ENCODE measurements around the gene HGS.
"Not testable (repeated sequence)": the region's sequence is repeated elsewhere in the genome, so short reads cannot be mapped to it uniquely, and the experiment has no call there.

HGS gene

DNA sequence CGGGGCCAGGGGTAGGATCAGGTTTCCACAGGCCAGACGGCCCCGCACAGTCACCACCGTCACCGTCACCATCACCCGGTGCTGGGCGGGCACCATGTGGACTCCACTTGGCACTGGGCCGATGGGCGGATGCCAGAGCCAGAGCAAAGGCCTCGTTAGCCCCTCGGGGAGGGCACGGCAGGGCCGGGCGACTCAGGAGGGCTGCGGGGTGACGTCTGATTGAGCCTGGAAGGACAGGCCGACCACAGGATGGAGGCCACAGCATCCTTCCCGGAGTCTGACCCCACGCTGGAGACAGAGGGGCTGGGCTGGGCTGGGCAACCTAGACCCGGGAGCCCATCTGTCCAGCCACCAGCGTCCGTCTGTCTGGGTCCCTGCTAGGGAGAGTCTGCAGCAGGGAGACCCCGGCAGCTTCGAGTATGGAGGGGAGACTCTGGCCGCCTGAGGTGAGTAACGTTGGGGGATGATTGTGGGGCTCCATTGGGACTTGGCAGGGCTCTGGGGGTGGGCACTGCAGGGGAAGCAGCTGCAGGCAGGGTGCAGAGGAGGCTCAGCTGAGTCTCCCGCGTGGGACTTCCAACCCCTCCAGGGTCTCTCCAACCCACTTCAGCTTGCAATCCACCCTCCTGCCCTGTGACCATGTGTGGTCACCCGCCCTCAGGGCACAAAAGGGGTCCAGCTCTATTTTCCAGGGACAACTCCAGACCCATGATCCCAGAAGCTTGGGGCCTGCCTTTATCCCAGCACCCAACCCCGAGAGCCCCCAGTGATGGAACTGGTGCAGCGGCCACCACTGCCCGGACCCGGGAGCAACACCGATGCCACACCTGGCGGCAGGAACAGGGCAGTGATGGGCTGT, 50.8 kb downstream of the HGS start:
- no peak for DNase-seq (ENCODE audit: low read depth)
- no peak overlapping the region for H3K4me3 ChIP-seq (ENCODE audit: low read depth, low read length)

DNA sequence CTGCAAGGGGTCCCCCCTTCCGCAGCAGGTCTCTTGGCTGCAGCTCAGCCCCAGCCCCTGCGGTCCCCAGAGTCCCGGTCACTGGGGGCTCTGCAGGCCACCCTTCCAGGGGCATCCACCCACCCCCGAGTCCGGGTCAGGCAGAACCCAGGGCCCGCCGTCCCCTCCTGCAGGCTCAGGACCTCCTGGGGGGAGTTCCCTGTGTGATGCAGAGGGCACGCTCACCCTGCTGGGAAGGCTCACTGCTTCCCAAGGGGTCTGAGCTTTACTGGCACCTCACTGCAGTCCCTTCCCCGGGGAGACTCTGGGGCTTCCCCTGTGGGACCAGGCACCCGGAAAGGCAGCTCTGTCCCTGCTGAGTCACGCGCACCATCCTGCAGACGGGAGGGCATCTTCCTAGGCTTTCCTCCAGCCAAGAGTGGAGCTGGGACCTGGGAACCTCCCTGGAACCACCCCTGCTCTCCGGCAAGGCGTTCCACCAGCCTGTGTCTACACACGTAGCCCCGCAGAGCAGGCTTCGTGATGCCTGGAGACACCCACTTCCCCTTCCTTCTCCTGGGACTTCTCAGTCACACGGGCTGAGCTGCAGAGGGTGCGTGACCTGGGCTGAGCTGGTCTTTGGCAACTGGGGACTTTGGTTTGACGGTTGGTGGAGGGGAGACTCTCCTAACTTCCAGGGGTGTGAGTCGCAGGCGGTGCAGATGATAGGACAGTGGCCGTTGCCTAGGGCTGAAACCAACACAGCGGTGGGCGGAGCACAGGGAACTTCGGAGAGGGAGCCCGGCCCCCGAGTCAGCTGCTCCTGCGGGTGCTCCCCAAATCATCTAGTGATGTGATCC, 51.7 kb downstream of the HGS start:
- H3K4me3 ChIP-seq (ENCODE audit: low read depth, low read length): no peak overlapping the region
- DNase-seq (ENCODE audit: low read depth): no peak

DNA sequence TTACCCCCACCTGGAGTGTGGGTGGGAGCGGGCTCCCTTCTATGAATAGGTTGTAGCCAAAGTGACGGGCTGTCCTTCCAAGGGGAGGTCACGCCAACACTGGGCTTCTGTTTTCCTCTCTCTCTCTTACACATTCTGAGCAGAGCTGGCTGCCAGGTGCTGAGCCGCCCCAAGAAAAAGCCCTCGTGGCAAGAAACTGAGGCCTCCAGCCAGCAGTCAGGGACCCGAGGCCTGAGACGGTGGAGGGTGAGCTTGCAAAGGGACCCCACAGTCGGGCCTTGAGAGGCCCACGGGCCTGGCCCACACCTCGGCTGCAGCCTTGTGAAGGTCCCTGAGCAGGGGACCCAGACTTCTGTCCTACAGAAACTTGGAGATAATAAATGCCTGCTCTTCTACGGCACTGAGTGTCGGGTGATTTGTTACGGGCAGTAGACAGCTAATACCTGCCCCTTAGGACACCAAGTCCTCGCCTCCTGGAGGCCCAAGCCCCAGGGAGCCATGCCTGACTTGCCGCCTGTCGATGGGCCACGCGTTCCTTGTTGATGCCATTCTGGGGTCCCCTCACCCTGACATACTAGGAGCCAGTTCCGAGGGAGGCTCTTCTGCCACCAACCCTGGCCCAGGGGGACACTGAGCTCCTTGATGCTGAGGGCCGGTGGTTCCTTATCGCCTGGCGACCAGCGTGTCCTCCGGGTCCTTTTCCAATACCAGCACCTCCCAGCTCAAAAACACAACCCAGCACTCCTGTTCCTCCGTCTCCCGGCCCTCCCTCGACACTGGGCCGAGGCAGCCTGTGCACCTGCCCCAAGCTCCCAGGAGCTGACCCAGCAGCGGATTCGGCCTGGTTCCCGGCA, 54.4 kb downstream of the HGS start:
- DNase-seq (ENCODE audit: low read depth): no peak

DNA sequence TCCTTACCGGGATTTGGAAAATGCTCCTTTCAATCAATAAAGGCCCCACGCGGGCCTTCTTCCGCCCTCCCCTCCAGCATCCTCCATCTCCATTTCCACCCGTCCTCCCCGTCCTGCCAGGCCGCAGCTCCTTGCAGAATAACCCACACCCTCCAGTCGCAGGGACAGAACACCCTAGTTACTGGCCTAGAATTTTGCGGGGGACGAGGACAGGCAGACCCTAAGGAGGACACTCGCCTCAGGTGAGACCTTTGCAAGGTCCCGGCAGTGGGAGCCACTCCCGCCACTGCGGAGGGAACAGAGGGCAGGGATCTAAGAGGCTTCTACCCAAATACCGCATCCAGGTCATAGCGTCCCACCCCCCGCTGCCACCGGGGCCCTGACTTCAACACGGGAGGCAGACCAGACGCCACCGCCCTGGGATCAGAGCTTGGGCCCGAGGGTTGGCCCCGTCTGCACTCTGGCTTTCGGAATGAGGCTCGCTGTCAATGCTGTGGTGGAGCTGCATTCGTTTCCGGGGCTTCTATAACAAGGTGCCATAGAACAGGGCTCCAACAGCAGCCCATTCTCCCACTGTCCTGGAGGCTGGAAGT, 55.1 kb downstream of the HGS start:
- H3K4me3 ChIP-seq (ENCODE audit: low read depth, low read length): no peak overlapping the region
- DNase-seq (ENCODE audit: low read depth): no peak

More for the DNA sequence above, 54.4 kb downstream of the HGS start:
- H3K4me3 ChIP-seq (ENCODE audit: low read depth, low read length): no peak overlapping the region

DNA sequence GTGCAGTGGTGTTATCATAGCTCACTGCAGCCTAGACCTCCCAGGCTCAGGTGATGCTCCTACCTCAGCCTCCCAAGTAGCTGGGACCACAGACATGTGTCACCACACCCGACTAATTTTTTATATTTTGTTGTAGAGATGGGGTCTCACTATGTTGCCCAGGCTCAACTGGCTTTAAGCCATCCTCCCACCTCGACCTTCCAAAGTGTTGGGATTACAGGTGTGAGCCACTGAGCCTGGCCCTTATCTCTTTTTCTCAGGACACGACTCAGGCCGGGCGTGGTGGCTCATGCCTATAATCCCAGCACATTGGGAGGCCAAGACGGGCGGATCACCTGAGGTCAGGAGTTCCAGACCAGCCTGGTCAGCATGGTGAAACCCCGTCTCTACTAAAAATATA, 55.8 kb downstream of the HGS start:
- not testable (repeated sequence) for DNase-seq (ENCODE audit: low read depth); H3K4me3 ChIP-seq (ENCODE audit: low read depth, low read length)

DNA sequence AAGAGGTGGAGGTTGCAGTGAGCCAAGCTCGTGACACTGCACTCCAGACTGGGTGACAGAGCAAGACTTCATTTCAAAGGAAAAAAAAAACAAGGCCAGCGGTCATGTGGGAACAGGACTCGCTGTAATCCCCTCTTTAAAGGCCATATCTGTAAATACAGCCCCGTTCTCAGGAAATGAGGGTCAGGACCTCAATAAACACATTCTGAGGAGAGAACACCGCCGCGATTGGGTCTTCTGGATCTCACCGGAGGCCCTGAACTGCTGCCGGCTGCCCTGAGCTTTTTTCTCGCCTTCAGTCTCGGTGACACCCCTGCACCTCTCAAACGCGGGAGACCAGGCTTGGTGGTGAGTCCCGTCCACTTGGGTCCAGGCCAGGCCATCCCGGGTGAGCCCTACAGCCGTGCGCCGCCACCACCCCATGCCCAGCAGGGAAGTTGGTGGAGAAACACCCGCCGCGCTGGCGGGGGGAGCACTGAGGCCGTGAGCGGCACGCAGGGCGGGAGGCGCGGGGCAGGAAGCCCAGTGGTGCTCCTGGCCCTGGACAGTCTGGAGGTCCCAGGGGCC, 56.7 kb downstream of the HGS start:
- no peak for DNase-seq (ENCODE audit: low read depth)
- H3K4me3 ChIP-seq (ENCODE audit: low read depth, low read length): no peak overlapping the region

DNA sequence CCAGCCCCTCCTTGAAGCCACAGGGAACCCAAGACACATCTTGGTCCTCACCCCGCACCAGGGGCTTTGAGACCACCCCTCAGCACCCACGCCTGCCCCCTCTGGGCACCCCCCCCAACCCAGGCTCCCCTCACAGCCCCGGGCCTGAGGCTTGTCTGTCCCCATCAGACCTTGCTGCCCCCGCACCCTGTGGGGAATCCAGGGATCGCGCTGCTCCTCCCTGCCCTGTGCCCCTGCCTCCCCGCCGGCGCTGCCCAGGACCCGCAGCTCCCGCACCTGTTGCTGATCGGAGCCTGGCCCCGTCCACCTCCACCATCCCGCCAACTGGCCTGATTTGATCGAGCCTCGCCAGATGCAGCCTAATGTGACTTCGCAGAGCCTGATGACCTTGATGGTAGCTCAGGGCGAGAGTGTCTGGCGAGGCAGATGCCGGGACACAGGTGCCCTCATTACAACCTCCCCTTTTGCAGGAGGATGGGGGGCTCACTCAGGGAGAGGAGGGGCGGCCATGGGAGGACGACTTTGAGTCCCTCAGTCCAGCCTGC, 57.3 kb downstream of the HGS start:
- no peak overlapping the region for H3K4me3 ChIP-seq (ENCODE audit: low read depth, low read length)

DNA sequence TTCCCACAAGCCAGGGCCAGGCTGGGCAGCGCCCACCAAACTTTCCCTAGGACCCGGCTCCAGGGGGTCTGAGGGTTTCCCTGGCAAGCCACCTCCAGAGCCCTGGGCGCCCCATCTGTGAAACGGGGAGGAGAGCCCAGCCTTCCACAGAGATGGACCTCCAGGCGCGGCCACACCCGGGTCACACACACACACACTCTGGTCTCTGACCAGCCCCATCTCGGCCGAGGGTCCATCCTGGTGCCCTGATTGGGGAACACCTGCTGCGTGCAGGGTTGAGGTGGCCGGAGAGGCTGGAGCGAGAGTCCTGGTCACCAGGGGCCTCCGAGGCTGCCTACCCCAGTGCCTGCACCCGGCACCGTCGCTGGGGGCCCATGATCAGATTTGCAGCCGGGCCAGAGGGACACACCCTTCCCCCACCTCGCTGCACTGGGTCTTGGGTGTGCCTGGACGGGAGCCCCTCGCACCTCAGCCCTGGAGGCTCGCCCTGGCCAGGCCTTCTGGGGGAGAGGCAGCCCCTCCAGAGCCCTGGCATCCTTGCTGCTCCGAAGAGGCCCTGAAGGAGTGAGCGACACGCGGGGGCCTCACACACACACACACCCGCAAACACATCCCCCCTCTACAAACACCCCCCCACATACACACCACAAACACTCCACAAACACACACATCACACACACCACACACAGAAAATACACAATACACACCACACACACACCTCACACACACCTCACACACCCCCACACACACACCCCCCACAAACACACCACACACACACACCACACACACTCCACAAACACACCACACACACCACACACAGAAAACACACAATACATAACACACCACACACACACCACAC, 58.0 kb downstream of the HGS start:
- DNase-seq (ENCODE audit: low read depth): no peak
- H3K4me3 ChIP-seq (ENCODE audit: low read depth, low read length): no peak overlapping the region

More for the DNA sequence above, 57.3 kb downstream of the HGS start:
- no peak for DNase-seq (ENCODE audit: low read depth)

Data from skeletal muscle cell (primary cell).